IMR-90 (cell line): ENCODE results near the gene RPE. TPM values are rescaled to one million over a fixed set of nuclear protein-coding genes. Genes with fewer than 3 reads are reported as not detected.

ENCODE experiments used
- ATAC-seq: fragments of 200-7000 bp; cut with Tn5 transposase; 2 replicates; pipeline ENCODE4 v1.9.1; 2020; ENCODE audit warnings: low read depth, mild to moderate bottlenecking, moderate library complexity
- BruUV-seq: library from RNA; stranded (reverse); fragments of 400-500 nt; replicated peaks from 2 replicates; lab custom pipeline; 2021; lab: Mats Ljungman, UMichigan
- CTCF ChIA-PET: fragments of 300-600 bp; formaldehyde crosslinking; extraction: SDS; loops from one replicate; lab custom pipeline; 2021; ENCODE audit warnings: antibody characterized with exemption; lab: Yijun Ruan, JAX
- POLR2A ChIA-PET: fragments of 300-600 bp; sonication (Branson Sonifier 250); formaldehyde crosslinking; loops from one replicate; lab custom pipeline; 2022; ENCODE audit warnings: antibody characterized with exemption; ENCODE audit not compliant: unreplicated experiment; lab: Charles Lee
- DNase-seq: peaks from one replicate; pipeline ENCODE4 v3.0.0; 2013
- H2AFZ ChIP-seq: replicated peaks from 2 replicates; pipeline ENCODE3; 2013; ENCODE audit warnings: low read length, mild to moderate bottlenecking; ENCODE audit not compliant: poor library complexity
- H2AK5ac ChIP-seq: 2 replicates; pipeline ENCODE4 v1.6.1; 2013; ENCODE audit warnings: low read depth, low read length, inconsistent platforms
- H2AK9ac ChIP-seq: replicated peaks from 2 replicates; pipeline ENCODE3; 2013; ENCODE audit warnings: mild to moderate bottlenecking, low read depth, low read length, moderate library complexity; ENCODE audit not compliant: poor library complexity
- H2BK120ac ChIP-seq: 2 replicates; pipeline ENCODE4 v1.6.1; 2013; ENCODE audit warnings: low read depth, low read length, inconsistent platforms
- H2BK15ac ChIP-seq: 3 replicates; pipeline ENCODE4 v1.6.1; 2013; ENCODE audit warnings: low read depth, low read length, inconsistent platforms
- H2BK20ac ChIP-seq: 2 replicates; pipeline ENCODE4 v1.6.1; 2013; ENCODE audit warnings: low read depth, mild to moderate bottlenecking, inconsistent platforms, low read length, moderate library complexity
- H2BK5ac ChIP-seq: 2 replicates; pipeline ENCODE4 v1.6.1; 2013; ENCODE audit warnings: mild to moderate bottlenecking, low read depth, low read length, inconsistent platforms; ENCODE audit not compliant: poor library complexity, severe bottlenecking
- H3K14ac ChIP-seq: replicated peaks from 2 replicates; pipeline ENCODE4 v1.6.1; 2013; ENCODE audit warnings: low read depth, low read length, inconsistent platforms
- H3K18ac ChIP-seq: 2 replicates; pipeline ENCODE4 v1.6.1; 2013; ENCODE audit warnings: low read depth, low read length, control low read depth
- H3K23ac ChIP-seq: 2 replicates; pipeline ENCODE4 v1.6.1; 2013; ENCODE audit warnings: low read depth, low read length, inconsistent platforms
- H3K27ac ChIP-seq: 2 replicates; pipeline ENCODE4 v1.5.1; 2013; ENCODE audit warnings: mild to moderate bottlenecking, control low read depth, low read length; ENCODE audit not compliant: insufficient read depth
- H3K27me3 ChIP-seq: 2 replicates; pipeline ENCODE4 v1.6.1; 2013; ENCODE audit warnings: low read length; ENCODE audit not compliant: control insufficient read depth, insufficient read depth
- H3K36me3 ChIP-seq: 2 replicates; pipeline ENCODE4 v1.6.1; 2013; ENCODE audit warnings: low read length, mixed read lengths; ENCODE audit not compliant: control insufficient read depth, insufficient read depth
- H3K4ac ChIP-seq: 2 replicates; pipeline ENCODE4 v1.6.1; 2013; ENCODE audit warnings: low read depth, low read length, inconsistent platforms
- H3K4me1 ChIP-seq: 2 replicates; pipeline ENCODE4 v1.6.1; 2013; ENCODE audit warnings: low read length, mixed read lengths; ENCODE audit not compliant: control insufficient read depth, insufficient read depth
- H3K4me2 ChIP-seq: 2 replicates; pipeline ENCODE4 v1.6.1; 2013; ENCODE audit warnings: low read depth, mild to moderate bottlenecking, control low read depth, low read length, moderate library complexity
- H3K4me3 ChIP-seq: 2 replicates; pipeline ENCODE4 v1.5.1; 2013; ENCODE audit warnings: low read depth, mild to moderate bottlenecking, control low read depth, low read length, moderate library complexity; ENCODE audit not compliant: insufficient read depth
- H3K56ac ChIP-seq: 2 replicates; pipeline ENCODE4 v1.6.1; 2013; ENCODE audit warnings: low read length, inconsistent platforms; ENCODE audit not compliant: insufficient read depth; ENCODE audit errors: extremely low read depth
- H3K79me1 ChIP-seq, 2 experiments: 2 replicates each; pipeline ENCODE4 v1.6.1; 2013; ENCODE audit warnings: low read length in 2 of 2, inconsistent platforms in 1 of 2, low read depth in 1 of 2
- H3K9ac ChIP-seq: 2 replicates; pipeline ENCODE4 v1.6.1; 2013; ENCODE audit warnings: low read depth, low read length, control low read depth
- H3K9me1 ChIP-seq: 2 replicates; pipeline ENCODE4 v1.6.1; 2013; ENCODE audit warnings: low read length, inconsistent platforms; ENCODE audit not compliant: insufficient read depth
- H3K9me3 ChIP-seq: 2 replicates; pipeline ENCODE4 v1.6.1; 2013; ENCODE audit warnings: low read length; ENCODE audit not compliant: control insufficient read depth, insufficient read depth
- H4K20me1 ChIP-seq: 2 replicates; pipeline ENCODE4 v1.6.1; 2013; ENCODE audit warnings: low read length, inconsistent platforms; ENCODE audit not compliant: insufficient read depth
- H4K5ac ChIP-seq: 2 replicates; pipeline ENCODE4 v1.6.1; 2013; ENCODE audit warnings: mild to moderate bottlenecking, low read depth, low read length, control low read depth
- H4K8ac ChIP-seq, 2 experiments: 2 replicates each; pipeline ENCODE4 v1.6.1; 2013; ENCODE audit warnings: low read depth in 2 of 2, low read length in 2 of 2, control low read depth in 1 of 2, inconsistent platforms in 1 of 2
- H4K91ac ChIP-seq: 2 replicates; pipeline ENCODE4 v1.6.1; 2013; ENCODE audit warnings: low read depth, low read length, inconsistent platforms; ENCODE audit not compliant: insufficient read depth
- BHLHE40 ChIP-seq: fragments of 150-350 bp; IDR thresholded peaks from 2 replicates; pipeline ENCODE4 v1.6.1; 2016; ENCODE audit warnings: mild to moderate bottlenecking, low read depth, low read length
- CEBPB ChIP-seq: IDR thresholded peaks from 2 replicates; pipeline ENCODE4 v1.6.1; 2012; ENCODE audit warnings: low read depth, low read length, improper control_type of control experiment
- CHD1 ChIP-seq: IDR thresholded peaks from 2 replicates; pipeline ENCODE4 v1.6.1; 2012; ENCODE audit warnings: low read depth, low read length, improper control_type of control experiment
- CTCF ChIP-seq: conservative IDR thresholded peaks from 2 replicates; pipeline ENCODE4 v1.5.1; 2012; ENCODE audit warnings: mild to moderate bottlenecking, low read depth, low read length, improper control_type of control experiment
- ELK1 ChIP-seq: fragments of 150-350 bp; IDR thresholded peaks from 2 replicates; pipeline ENCODE4 v1.6.1; 2016; ENCODE audit warnings: low read depth, mild to moderate bottlenecking, low read length, moderate library complexity, borderline replicate concordance
- FOS ChIP-seq: fragments of 150-350 bp; IDR thresholded peaks from 2 replicates; pipeline ENCODE4 v1.6.1; 2016; ENCODE audit warnings: low read depth, low read length
- MAFK ChIP-seq: IDR thresholded peaks from 2 replicates; pipeline ENCODE4 v1.6.1; 2012; ENCODE audit warnings: low read depth, low read length, improper control_type of control experiment
- MAZ ChIP-seq: IDR thresholded peaks from 2 replicates; pipeline ENCODE4 v1.6.1; 2012; ENCODE audit warnings: low read depth, mild to moderate bottlenecking, low read length, improper control_type of control experiment, moderate library complexity, borderline replicate concordance
- MXI1 ChIP-seq: IDR thresholded peaks from 2 replicates; pipeline ENCODE4 v1.6.1; 2012; ENCODE audit warnings: low read depth, mild to moderate bottlenecking, low read length, moderate library complexity, borderline replicate concordance
- NFE2L2 ChIP-seq: fragments of 150-350 bp; IDR thresholded peaks from 2 replicates; pipeline ENCODE4 v1.6.1; 2016; ENCODE audit warnings: low read depth, mild to moderate bottlenecking, low read length
- POLR2A ChIP-seq: IDR thresholded peaks from 2 replicates; pipeline ENCODE4 v1.6.1; 2012; ENCODE audit warnings: mild to moderate bottlenecking, low read depth, low read length
- RAD21 ChIP-seq: IDR thresholded peaks from 2 replicates; pipeline ENCODE4 v1.6.1; 2012; ENCODE audit warnings: low read length, improper control_type of control experiment
- RCOR1 ChIP-seq: IDR thresholded peaks from 2 replicates; pipeline ENCODE4 v1.6.1; 2012; ENCODE audit warnings: mild to moderate bottlenecking, low read length, improper control_type of control experiment; ENCODE audit not compliant: insufficient replicate concordance
- RFX5 ChIP-seq: IDR thresholded peaks from 2 replicates; pipeline ENCODE4 v1.8.0; 2012; ENCODE audit warnings: low read depth, mild to moderate bottlenecking, low read length, moderate library complexity
- SMC3 ChIP-seq: fragments of 150-350 bp; IDR thresholded peaks from 2 replicates; pipeline ENCODE4 v1.6.1; 2016; ENCODE audit warnings: low read depth, mild to moderate bottlenecking, antibody characterized with exemption, low read length, moderate library complexity
- USF2 ChIP-seq: fragments of 150-350 bp; IDR thresholded peaks from 2 replicates; pipeline ENCODE4 v1.6.1; 2017; ENCODE audit warnings: mild to moderate bottlenecking, antibody characterized with exemption, low read length, low read depth
- WGBS, 2 experiments: methylation state at CpG; one replicate each; pipeline versions ENCODE4 v1.1.5 to v1.1.7; 2013; ENCODE audit warnings: missing lambda C conversion rate in 2 of 2; ENCODE audit not compliant: insufficient read length in 1 of 2; ENCODE audit errors: extremely low coverage in 2 of 2; 5-methylcytosine and 5-hydroxymethylcytosine counted together
- dilution Hi-C: fragments of 300-500 bp; cut with HindIII; formaldehyde crosslinking; loops from one replicate; pipeline ENCODE4 v1.14.3; 2018; ENCODE audit warnings: low sequenced_read_pairs; ENCODE audit not compliant: unreplicated experiment
- in situ Hi-C: fragments of 300-500 bp; cut with MboI; formaldehyde crosslinking; loops from 3 replicates; pipeline ENCODE4 v1.14.3; 2019; ENCODE audit warnings: low sequenced_read_pairs, inconsistent platforms, mixed read lengths
- intact Hi-C: fragments of 100-400 bp; cut with micrococcal nuclease; formaldehyde crosslinking; loops from 2 replicates; pipeline ENCODE4 v1.10.0; 2022
- polyA plus RNA-seq, 3 experiments: library from polyadenylated mRNA; depleted of rRNA; stranded (reverse); fragments of >200 nt; gene quantifications; 2 replicates each; pipeline ENCODE4 v1.2.3, GENCODE V29; 2012; ENCODE audit warnings: low replicate concordance in 1 of 3
- total RNA-seq: library from RNA; depleted of rRNA; stranded (reverse); fragments of >200 nt; gene quantifications from 2 replicates; pipeline ENCODE4 v1.2.3, GENCODE V29; 2012

Gene RPE
- total and polyA plus RNA-seq, 2 of the 4 experiments (the other 2 are of a cell fraction) = 66.7 to 339 TPM

- dilution Hi-C loops = no loop called here
- Histone ChIP-seq H3K9ac (no peak overlapping the region), H3K4me3 (no peak overlapping the region), H3K36me3 (peaks cover 20% of the 10 kb centered on the region), H3K4me2 (no peak overlapping the region), H3K4ac (no peak overlapping the region), H2AK5ac (no peak overlapping the region), H2AFZ (no peak overlapping the region), H3K27me3 (no peaks in the 10 kb centered on the region), H2BK20ac (no peak overlapping the region), H4K91ac (no peak overlapping the region), H2BK15ac (no peak overlapping the region), H3K56ac (no peak overlapping the region), H4K8ac (no peak overlapping the region), H2BK5ac (no peak overlapping the region), H2BK120ac (no peak overlapping the region), H3K23ac (no peak overlapping the region), H3K79me1 (peaks cover 5 to 29% of the 10 kb centered on the region in 2 experiments; a peak in 3 of 4 replicates), H3K27ac (no peak overlapping the region), H3K18ac (no peak overlapping the region), H3K9me3 (no peaks in the 10 kb centered on the region), H3K4me1 (peaks cover 4% of the 10 kb centered on the region; the same call in 1 of the 2 replicates), H3K14ac (no peak overlapping the region), H2AK9ac (no peak overlapping the region), H4K20me1 (peaks cover 12% of the 10 kb centered on the region; the same call in 1 of the 2 replicates), H3K9me1 (no peaks in the 10 kb centered on the region), H4K5ac (no peak overlapping the region)
- DNase-seq (no peak), ATAC-seq (no peak)
- in situ Hi-C loops = no loop called here
- BruUV-seq = no TSS peak
- ChIA-PET POLR2A (no interaction called here), CTCF (no interaction called here)
- no peak for TF ChIP-seq ELK1
- TF ChIP-seq CEBPB = no peak
- no peak for TF ChIP-seq MAFK
- TF ChIP-seq MAZ = no peak
- TF ChIP-seq RFX5 = no peak
- no peak for TF ChIP-seq NFE2L2
- TF ChIP-seq CHD1 = no peak
- no peak for TF ChIP-seq USF2
- no peak for TF ChIP-seq BHLHE40
- no peak for TF ChIP-seq SMC3
- TF ChIP-seq POLR2A = no peak
- no peak for TF ChIP-seq RAD21
- no peak for TF ChIP-seq CTCF
- TF ChIP-seq MXI1 = no peak
- no peak for TF ChIP-seq RCOR1
- no peak for TF ChIP-seq FOS
- intact Hi-C loops = no loop called here
- WGBS, 2 experiments = no CpG with 5 or more reads among the region's 6 CpGs
These were observed 6.7 kb downstream of the RPE start for GRCh38 chr2:210009126-210009525.
